Raji (cell line): ENCODE measurements around the gene IDS.

Experiments
- POLR2A ChIP-seq: IDR thresholded peaks from 2 replicates; pipeline ENCODE4 v1.6.1; 2011; ENCODE audit warnings: low read depth, low read length, control low read depth; ENCODE audit not compliant: insufficient read depth

The IDS gene

GRCh38 chrX:149458586-149458985, 46.5 kb downstream of the IDS start:
- TF ChIP-seq POLR2A = no peak

GRCh38 chrX:149456476-149457245, 48.4 kb downstream of the IDS start:
- TF ChIP-seq POLR2A = no peak

GRCh38 chrX:149455934-149456333, 49.2 kb downstream of the IDS start:
- no peak for TF ChIP-seq POLR2A

- no peak for TF ChIP-seq POLR2A
These were observed 50.9 kb downstream of the IDS start for GRCh38 chrX:149453906-149454822.

GRCh38 chrX:149453030-149453429, 52.1 kb downstream of the IDS start:
- no peak for TF ChIP-seq POLR2A

GRCh38 chrX:149433451-149433850, 71.7 kb downstream of the IDS start:
- TF ChIP-seq POLR2A = no peak

- no peak for TF ChIP-seq POLR2A
These were observed 72.1 kb downstream of the IDS start for GRCh38 chrX:149433051-149433450.
